ENCODE measurements around the gene APBB2.
"Not testable (repeated sequence)": the region's sequence is repeated elsewhere in the genome, so short reads cannot be mapped to it uniquely, and the experiment has no call there.

APBB2 gene

DNA sequence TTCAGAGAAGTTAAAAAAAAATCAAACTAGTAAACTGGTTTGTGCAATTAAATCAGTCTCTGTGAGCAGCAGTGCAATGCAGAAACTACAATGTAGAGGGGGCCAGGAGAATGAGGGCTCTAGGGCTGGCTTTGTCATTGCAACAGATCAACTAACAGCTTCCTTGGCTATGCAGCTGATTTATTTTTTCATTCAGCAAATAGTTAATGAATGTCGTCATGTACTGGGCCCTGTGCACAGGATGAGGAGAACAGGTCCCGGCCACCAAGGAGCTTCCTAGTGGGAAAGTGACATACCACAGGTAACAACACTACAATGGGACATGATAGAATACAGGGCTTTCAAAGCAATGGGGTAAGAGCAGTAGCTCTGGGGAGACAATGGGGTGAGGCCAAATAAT, 274.5 kb downstream of the APBB2 start:
- no peak for DNase-seq (ENCODE audit: low read depth in 2 of 2)

- DNase-seq (ENCODE audit: low read depth in 2 of 2) = no peak
Measured at GRCh38 chr4:40938337-40938736, 276.0 kb downstream of the APBB2 start.

GRCh38 chr4:40937140-40937725, 277.1 kb downstream of the APBB2 start:
- DNase-seq (ENCODE audit: low read depth in 2 of 2) = no peak

DNA sequence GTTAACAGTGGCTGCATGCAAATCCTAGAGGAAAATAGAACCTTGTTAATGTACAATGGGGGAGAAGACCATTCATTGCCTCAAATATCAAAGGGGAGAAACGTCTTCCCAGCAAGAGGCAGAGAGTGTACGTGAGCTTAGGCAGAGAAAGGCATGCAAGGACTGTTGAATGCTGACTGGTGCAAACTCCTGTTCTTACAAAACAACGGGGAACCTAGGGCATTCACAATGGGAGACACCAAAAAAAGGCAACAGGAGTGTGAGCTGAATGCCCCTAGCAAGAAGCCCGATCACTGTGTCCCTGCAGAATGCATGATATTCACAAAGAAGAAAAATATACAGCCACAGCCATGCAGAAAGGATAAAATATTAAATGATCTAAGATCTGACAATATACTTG, 279.7 kb downstream of the APBB2 start:
- no peak for DNase-seq (ENCODE audit: low read depth in 2 of 2)

- DNase-seq (ENCODE audit: low read depth in 2 of 2) = no peak
Measured at GRCh38 chr4:40933272-40934053, 280.9 kb downstream of the APBB2 start.

GRCh38 chr4:40931841-40932240, 282.5 kb downstream of the APBB2 start:
- DNase-seq (ENCODE audit: low read depth in 2 of 2) = no peak

DNA sequence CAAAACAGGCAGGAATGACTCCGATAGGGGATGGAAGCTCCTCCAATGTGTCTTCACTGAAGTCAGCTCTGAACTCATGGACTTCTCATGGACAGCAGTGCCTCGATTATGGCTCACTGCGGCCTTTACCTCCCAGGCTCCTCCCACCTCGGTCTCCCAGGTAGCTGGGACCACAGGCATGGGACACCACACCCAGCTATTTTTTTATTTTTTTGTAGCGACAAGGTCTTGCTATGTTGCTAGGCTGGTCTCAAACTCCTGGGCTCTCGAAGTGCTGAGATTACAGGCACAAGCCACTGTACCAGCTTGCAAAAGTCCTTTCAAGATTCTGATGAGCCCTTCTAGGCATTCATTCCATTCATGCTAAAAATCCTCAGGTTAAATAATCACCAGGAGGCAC, 283.1 kb downstream of the APBB2 start:
- DNase-seq (ENCODE audit: low read depth in 2 of 2) = no peak

- DNase-seq (ENCODE audit: low read depth in 2 of 2) = no peak
Measured at GRCh38 chr4:40927074-40927473, 287.3 kb downstream of the APBB2 start.

GRCh38 chr4:40924793-40925117, 289.6 kb downstream of the APBB2 start:
- DNase-seq (ENCODE audit: low read depth in 2 of 2) = no peak

- DNase-seq (ENCODE audit: low read depth in 2 of 2) = no peak
Measured at GRCh38 chr4:40924096-40924792, 290.1 kb downstream of the APBB2 start.

DNA sequence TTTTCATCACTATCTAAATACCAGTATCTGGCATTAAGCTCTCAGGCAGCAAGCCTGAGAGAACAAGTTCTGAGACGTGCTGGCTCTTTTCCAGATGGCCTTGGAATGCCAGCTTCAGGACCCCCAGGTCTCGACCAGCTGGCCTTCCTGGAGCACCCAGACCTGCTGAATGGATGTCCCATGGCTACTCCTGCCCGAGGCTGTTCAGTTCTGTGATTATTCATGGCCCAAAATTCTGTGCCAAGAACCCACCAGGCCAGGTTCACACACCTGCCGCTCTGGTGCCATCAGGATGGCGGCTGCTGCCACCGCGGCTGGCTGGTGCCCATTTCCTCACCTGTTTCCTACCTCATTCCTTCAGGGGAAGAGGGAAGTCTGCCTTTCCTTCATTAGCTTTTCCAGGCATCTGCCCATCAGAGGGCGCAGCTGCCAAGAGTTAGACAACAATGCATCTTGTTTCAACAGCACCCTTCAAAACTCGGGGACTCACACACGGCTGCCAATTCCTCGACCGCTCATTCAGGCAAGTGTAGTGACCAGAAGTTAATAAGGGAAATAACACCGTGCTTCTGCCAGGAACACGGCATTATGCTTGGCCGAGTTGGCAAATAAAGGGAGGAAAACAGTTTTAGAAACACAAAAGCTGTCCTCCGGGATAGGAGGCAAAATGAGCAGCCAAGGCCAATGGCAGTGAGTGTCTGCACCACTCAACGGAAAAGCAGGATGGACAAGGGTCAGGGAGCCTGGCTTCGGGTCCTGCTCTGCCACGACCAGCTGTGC, 290.8 kb downstream of the APBB2 start:
- DNase-seq (ENCODE audit: low read depth in 2 of 2) = no peak

GRCh38 chr4:40919976-40920375, 294.4 kb downstream of the APBB2 start:
- not testable (repeated sequence) for DNase-seq (ENCODE audit: low read depth in 2 of 2)

DNA sequence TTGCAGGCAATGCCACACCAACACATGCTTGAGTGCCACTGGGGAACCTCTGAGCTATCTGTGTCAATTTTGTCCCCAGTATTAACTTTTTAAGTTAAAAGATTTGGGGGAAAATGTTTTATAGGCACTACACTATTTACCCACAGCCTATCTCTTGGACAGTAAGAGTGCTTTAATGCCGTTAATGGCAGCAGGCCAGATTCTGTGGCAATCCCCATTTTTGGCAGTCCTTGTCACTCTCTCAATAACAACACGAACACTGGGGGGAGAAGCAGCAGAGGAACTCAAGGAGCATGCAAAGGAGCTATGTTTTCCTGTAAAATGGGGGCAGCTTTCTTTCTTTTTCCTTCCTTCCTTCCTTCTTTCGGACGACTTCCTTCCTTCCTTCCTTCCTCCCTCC, 296.0 kb downstream of the APBB2 start:
- DNase-seq (ENCODE audit: low read depth in 2 of 2) = peak; percentile 53 to 57

GRCh38 chr4:40916880-40917279, 297.5 kb downstream of the APBB2 start:
- DNase-seq (ENCODE audit: low read depth in 2 of 2) = no peak

DNA sequence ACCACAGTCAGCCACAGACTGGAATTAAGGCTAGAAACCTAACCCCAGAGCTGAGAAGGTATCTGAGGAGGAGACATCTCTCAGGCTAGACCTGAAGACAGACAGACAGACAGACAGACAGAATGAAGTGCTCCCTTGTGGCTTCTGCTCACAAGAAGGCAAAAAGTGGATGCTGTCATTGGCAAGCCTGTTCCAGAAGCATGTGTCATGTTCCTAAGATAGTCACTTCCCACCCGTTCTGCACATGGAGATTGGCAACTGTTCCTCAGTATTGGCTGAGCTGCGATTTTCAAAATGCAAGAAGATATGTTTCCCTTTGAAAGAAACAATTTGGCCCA, 298.2 kb downstream of the APBB2 start:
- DNase-seq (ENCODE audit: low read depth in 2 of 2) = peak; percentile 65 to 67

DNA sequence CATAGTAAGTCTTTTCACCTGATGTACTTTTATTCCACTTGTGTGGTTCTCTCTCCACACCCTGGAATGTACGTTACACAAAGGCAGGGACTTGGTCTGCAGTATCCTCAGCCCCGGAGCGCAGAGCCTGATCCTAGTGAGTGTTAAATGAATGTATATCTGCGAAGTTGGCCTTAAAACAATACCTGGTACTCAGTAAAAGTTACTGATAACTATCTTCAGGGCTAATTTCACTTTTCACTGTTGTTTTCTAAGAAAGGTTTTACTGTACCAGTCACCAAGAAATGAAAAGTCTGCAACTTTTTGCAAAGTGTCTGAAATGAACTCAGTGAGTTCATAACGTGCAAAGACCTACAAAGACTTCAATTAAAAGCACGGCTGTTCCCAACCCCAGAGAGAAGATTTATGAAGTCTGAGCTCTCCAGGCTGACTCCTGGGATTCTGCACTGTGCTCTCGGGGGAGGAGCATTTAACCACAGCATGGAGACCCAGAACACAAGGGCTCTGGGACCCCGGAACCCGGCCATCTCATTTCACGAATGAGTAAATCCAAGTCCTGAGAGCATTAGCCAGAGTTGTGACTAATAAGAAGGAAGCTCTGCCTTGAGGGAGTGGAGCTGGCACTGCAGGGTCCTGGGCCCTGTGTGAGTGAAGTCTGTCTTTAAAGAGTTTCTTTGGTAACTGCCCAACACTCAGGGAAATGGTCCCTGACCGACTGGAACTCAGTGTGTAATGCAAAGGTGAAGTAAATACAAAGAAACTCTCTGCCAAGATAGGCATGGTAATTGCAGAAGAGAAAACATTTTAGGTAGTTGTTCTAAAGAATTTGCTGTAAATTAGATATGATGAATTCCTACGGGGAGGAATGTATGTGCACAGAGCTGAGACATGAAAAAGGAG, 298.8 kb downstream of the APBB2 start:
- no peak for DNase-seq (ENCODE audit: low read depth in 2 of 2)

DNA sequence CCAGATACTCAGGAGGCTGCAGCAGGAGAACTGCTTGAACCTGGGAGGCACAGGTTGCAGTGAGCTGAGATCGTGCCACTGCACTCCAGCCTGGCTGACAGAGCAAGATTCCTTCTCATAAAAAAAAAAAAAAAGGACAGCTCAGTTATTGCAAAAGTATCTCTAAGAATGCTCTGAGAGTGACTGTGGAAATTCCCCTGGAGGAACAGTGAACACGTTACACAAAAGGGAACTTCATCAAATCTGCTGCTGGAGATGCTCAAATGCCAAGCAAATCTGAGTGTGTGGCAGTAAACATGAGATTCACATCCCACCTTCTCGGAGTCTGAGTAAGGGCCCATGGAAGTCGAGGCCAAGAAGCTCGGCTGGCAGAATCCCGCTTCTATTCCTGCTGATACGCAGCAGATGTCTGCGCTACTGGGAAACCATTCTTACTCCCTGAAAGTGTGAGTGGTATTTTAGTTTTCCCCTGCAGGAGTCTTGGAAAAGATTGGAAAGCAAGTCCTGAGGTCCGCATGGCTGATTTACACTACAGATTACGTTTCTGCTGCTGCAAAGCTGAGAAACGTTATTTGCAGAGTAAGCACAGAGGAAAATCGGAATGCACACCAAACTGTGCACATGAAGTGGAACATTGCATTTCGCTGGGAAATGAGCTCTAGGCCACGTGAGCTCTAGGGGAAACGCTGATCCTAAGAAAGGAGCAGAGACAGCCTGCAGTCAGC, 301.7 kb downstream of the APBB2 start:
- no peak for DNase-seq (ENCODE audit: low read depth in 2 of 2)

GRCh38 chr4:40910706-40911105, 303.6 kb downstream of the APBB2 start:
- DNase-seq (ENCODE audit: low read depth in 2 of 2) = no peak

GRCh38 chr4:40909363-40909876, 304.9 kb downstream of the APBB2 start:
- no peak for DNase-seq (ENCODE audit: low read depth in 2 of 2)

- DNase-seq (ENCODE audit: low read depth in 2 of 2) = peak; percentile 41 to 43
Measured at GRCh38 chr4:40908702-40909362, 305.5 kb downstream of the APBB2 start.

Measured in fibroblast of skin of left biceps (primary cell).